ENCODE data around the gene FIGN.
A peak's percentile ranks its signal among the peaks of the same experiment; 100 is the strongest.

Gene FIGN

DNA sequence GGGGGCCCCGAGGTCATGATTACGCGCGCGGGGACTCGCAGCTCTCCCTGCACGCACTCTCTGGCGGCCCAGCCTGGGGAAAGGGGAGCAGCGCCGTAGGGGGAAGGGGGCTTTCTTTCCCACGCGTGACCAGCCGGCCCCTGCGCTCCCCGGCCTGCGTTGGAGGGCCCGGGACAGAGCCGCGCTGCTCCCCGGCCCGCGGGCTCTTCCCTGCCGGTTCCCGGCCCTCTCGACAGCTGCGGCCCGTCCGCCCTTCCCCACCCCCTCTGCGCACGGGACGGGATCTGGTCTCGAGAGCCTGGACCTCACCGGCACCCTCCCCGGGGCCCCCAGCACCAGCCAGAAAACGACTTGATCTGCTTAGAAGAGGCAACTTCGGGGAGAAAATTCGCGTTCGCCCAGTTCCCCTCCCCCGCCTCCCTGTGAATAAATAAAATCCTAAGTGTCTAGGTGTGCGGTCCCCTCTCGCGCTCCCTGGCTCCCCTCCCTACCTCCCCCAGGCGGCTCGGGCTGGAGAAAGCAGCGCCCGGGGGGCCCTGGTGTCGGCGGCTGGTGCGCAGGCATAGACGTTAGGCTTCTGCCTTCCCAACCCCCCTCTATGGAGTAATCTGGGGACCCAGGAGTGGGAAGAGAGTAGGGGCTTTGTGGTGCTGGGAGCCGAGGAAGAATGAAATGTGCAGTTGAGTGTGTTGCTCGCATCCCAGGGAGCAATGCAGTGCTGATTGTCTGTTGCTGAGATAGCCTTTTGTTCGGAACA lies 803 bp upstream of the FIGN start:
- H3K36me3 ChIP-seq (ENCODE audit: control insufficient read depth in 4 of 4, insufficient read depth in 4 of 4, low read length in 3 of 4): no peaks in the 10 kb centered on the region
- no peaks in the 10 kb centered on the region for H3K9me3 ChIP-seq (ENCODE audit: control extremely low read depth in 1 of 5, control insufficient read depth in 4 of 5, insufficient read depth in 2 of 5, low read depth in 1 of 5, low read length in 4 of 5)
- H3K27me3 ChIP-seq (replicated peaks in 2 of 5; ENCODE audit: control insufficient read depth in 4 of 5, insufficient read depth in 5 of 5, low read length in 4 of 5): peaks cover 17 to 73% (median 36%) of the 10 kb centered on the region in 5 experiments
- whole genome bisulfite sequencing (ENCODE audit: insufficient coverage): 2% methylated on average over 38 of the region's 54 CpGs
- H3K27ac ChIP-seq (ENCODE audit: insufficient read depth in 1 of 2, low read depth in 1 of 2, low read length in 2 of 2, poor library complexity in 1 of 2, severe bottlenecking in 2 of 2): no peak overlapping the region
- POLR2A ChIA-PET: no interaction called here
- DNase-seq: peak in 1 of 3 donors; percentile 29
- peaks cover 4 to 18% (median 9%) of the 10 kb centered on the region in 4 experiments for H3K4me1 ChIP-seq (ENCODE audit: control extremely low read depth in 1 of 4, control insufficient read depth in 4 of 4, insufficient read depth in 4 of 4, low read length in 3 of 4)
- H3K4me3 ChIP-seq (ENCODE audit: control insufficient read depth in 1 of 7, extremely low read depth in 1 of 7, insufficient read depth in 4 of 7, low read depth in 2 of 7, low read length in 6 of 7): peak overlapping the region; percentile 12 to 85 (median 59)
- CTCF ChIA-PET: no interaction called here

DNA sequence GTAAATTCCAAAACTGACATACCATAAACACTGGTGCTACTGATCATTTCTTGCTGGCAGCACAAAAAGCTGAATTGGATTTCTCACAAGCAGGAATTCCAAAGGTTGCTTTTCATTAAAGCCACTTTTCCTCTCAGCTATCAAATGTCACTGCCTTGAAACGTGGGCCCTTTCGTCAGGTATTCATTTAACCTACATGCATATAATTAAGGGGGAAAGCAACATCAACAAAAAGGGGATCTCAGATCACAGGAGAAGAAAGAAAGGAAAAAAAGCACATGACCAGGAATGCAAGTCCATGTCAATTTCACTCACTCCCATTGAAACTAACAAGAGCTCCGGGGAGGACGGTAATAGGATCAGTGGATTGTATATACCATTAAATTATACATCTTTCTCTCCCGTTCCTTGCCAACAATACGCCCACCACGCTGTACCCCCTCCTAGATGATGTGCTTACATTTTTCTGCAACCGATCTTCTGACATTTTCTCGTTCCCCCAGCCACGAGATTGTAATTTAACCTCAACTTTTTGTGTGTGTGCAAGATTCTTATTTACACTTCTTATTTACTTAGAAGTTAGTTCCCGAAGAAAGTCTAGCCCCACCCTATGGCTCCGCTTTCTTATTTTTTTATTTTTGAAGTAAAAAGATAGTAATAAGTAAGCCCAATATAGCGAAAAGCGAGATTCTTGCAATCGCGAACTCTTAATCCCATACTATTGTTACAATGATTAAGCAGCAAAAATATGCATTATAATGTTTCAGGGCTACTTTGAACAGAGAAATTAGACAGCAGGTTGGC lies 725 bp downstream of the FIGN start:
- Histone ChIP-seq H3K27me3 (replicated peaks in 2 of 5; ENCODE audit: control insufficient read depth in 4 of 5, insufficient read depth in 5 of 5, low read length in 4 of 5) (peaks cover 17 to 67% (median 34%) of the 10 kb centered on the region in 5 experiments), H3K27ac (ENCODE audit: insufficient read depth in 1 of 2, low read depth in 1 of 2, low read length in 2 of 2, poor library complexity in 1 of 2, severe bottlenecking in 2 of 2) (no peak overlapping the region), H3K4me1 (ENCODE audit: control extremely low read depth in 1 of 4, control insufficient read depth in 4 of 4, insufficient read depth in 4 of 4, low read length in 3 of 4) (peaks cover 4 to 18% (median 9%) of the 10 kb centered on the region in 4 experiments), H3K9me3 (ENCODE audit: control extremely low read depth in 1 of 5, control insufficient read depth in 4 of 5, insufficient read depth in 2 of 5, low read depth in 1 of 5, low read length in 4 of 5) (no peaks in the 10 kb centered on the region), H3K36me3 (ENCODE audit: control insufficient read depth in 4 of 4, insufficient read depth in 4 of 4, low read length in 3 of 4) (no peaks in the 10 kb centered on the region), H3K4me3 (ENCODE audit: control insufficient read depth in 1 of 7, extremely low read depth in 1 of 7, insufficient read depth in 4 of 7, low read depth in 2 of 7, low read length in 6 of 7) (peak overlapping the region in 4 of 7 experiments; percentile 47 to 85 (median 70))
- peak in 2 of 3 donors; percentile 16 to 17 for DNase-seq
- ChIA-PET POLR2A (no interaction called here), CTCF (no interaction called here)
- WGBS (ENCODE audit: insufficient coverage): 20% methylated on average over 1 of the region's 16 CpGs

GRCh38 chr2:163734401-163734800 lies 1.4 kb downstream of the FIGN start:
- WGBS (ENCODE audit: insufficient coverage): no CpG with 5 or more reads among the region's 2 CpGs
- peak overlapping the region in 2 of 7 experiments; percentile 81 to 85 for H3K4me3 ChIP-seq (ENCODE audit: control insufficient read depth in 1 of 7, extremely low read depth in 1 of 7, insufficient read depth in 4 of 7, low read depth in 2 of 7, low read length in 6 of 7)
- no peaks in the 10 kb centered on the region for H3K36me3 ChIP-seq (ENCODE audit: control insufficient read depth in 4 of 4, insufficient read depth in 4 of 4, low read length in 3 of 4)
- H3K27ac ChIP-seq (ENCODE audit: insufficient read depth in 1 of 2, low read depth in 1 of 2, low read length in 2 of 2, poor library complexity in 1 of 2, severe bottlenecking in 2 of 2): no peak overlapping the region
- CTCF ChIA-PET: no interaction called here
- POLR2A ChIA-PET: no interaction called here
- H3K9me3 ChIP-seq (ENCODE audit: control extremely low read depth in 1 of 5, control insufficient read depth in 4 of 5, insufficient read depth in 2 of 5, low read depth in 1 of 5, low read length in 4 of 5): no peaks in the 10 kb centered on the region
- no peak for DNase-seq
- H3K4me1 ChIP-seq (ENCODE audit: control extremely low read depth in 1 of 4, control insufficient read depth in 4 of 4, insufficient read depth in 4 of 4, low read length in 3 of 4): peaks cover 4 to 18% (median 9%) of the 10 kb centered on the region in 4 experiments
- H3K27me3 ChIP-seq (replicated peaks in 2 of 5; ENCODE audit: control insufficient read depth in 4 of 5, insufficient read depth in 5 of 5, low read length in 4 of 5): peaks cover 15 to 65% (median 34%) of the 10 kb centered on the region in 5 experiments

DNA sequence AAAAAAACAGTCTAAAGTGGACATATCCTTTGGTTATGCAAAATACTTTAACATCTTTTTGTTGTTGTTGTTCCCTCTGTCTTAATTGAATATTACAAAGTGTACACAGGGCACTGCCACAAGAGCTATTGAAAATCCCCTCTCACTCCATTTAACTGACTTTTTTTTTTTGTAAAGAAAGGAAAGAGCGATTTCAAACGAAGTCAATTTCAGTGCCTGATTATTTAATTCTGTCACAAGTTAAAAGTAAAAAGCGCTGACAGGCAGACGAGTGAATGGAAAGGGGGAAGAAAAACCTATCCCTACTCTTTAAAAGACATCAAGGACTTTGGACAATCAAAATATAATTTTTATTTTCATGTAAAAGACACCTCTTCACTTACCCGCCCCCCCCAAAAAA lies 1.9 kb downstream of the FIGN start:
- DNase-seq: no peak
- Histone ChIP-seq H3K9me3 (ENCODE audit: control extremely low read depth in 1 of 5, control insufficient read depth in 4 of 5, insufficient read depth in 2 of 5, low read depth in 1 of 5, low read length in 4 of 5) (no peaks in the 10 kb centered on the region), H3K27ac (ENCODE audit: insufficient read depth in 1 of 2, low read depth in 1 of 2, low read length in 2 of 2, poor library complexity in 1 of 2, severe bottlenecking in 2 of 2) (no peak overlapping the region), H3K4me1 (ENCODE audit: control extremely low read depth in 1 of 4, control insufficient read depth in 4 of 4, insufficient read depth in 4 of 4, low read length in 3 of 4) (peaks cover 4 to 18% (median 9%) of the 10 kb centered on the region in 4 experiments), H3K27me3 (replicated peaks in 2 of 5; ENCODE audit: control insufficient read depth in 4 of 5, insufficient read depth in 5 of 5, low read length in 4 of 5) (peaks cover 14 to 63% (median 30%) of the 10 kb centered on the region in 5 experiments), H3K36me3 (ENCODE audit: control insufficient read depth in 4 of 4, insufficient read depth in 4 of 4, low read length in 3 of 4) (no peaks in the 10 kb centered on the region), H3K4me3 (ENCODE audit: control insufficient read depth in 1 of 7, extremely low read depth in 1 of 7, insufficient read depth in 4 of 7, low read depth in 2 of 7, low read length in 6 of 7) (peak overlapping the region in 2 of 7 experiments; percentile 48 to 81)
- WGBS (ENCODE audit: insufficient coverage): no CpG with 5 or more reads among the region's 5 CpGs
- ChIA-PET POLR2A (no interaction called here), CTCF (no interaction called here)

- Histone ChIP-seq H3K36me3 (ENCODE audit: control insufficient read depth in 4 of 4, insufficient read depth in 4 of 4, low read length in 3 of 4) (no peaks in the 10 kb centered on the region), H3K4me1 (ENCODE audit: control extremely low read depth in 1 of 4, control insufficient read depth in 4 of 4, insufficient read depth in 4 of 4, low read length in 3 of 4) (peaks cover 4 to 18% (median 9%) of the 10 kb centered on the region in 4 experiments), H3K27ac (ENCODE audit: insufficient read depth in 1 of 2, low read depth in 1 of 2, low read length in 2 of 2, poor library complexity in 1 of 2, severe bottlenecking in 2 of 2) (no peak overlapping the region), H3K9me3 (ENCODE audit: control extremely low read depth in 1 of 5, control insufficient read depth in 4 of 5, insufficient read depth in 2 of 5, low read depth in 1 of 5, low read length in 4 of 5) (no peaks in the 10 kb centered on the region), H3K4me3 (ENCODE audit: control insufficient read depth in 1 of 7, extremely low read depth in 1 of 7, insufficient read depth in 4 of 7, low read depth in 2 of 7, low read length in 6 of 7) (peak overlapping the region in 2 of 7 experiments; percentile 48 to 81), H3K27me3 (replicated peaks in 2 of 5; ENCODE audit: control insufficient read depth in 4 of 5, insufficient read depth in 5 of 5, low read length in 4 of 5) (peaks cover 14 to 60% (median 28%) of the 10 kb centered on the region in 5 experiments)
- CTCF ChIA-PET: no interaction called here
- no peak for DNase-seq
- POLR2A ChIA-PET: no interaction called here
- 75% methylated on average over 10 of the region's 15 CpGs for WGBS (ENCODE audit: insufficient coverage)
These were observed 2.4 kb downstream of the FIGN start for GRCh38 chr2:163733301-163733938.

DNA sequence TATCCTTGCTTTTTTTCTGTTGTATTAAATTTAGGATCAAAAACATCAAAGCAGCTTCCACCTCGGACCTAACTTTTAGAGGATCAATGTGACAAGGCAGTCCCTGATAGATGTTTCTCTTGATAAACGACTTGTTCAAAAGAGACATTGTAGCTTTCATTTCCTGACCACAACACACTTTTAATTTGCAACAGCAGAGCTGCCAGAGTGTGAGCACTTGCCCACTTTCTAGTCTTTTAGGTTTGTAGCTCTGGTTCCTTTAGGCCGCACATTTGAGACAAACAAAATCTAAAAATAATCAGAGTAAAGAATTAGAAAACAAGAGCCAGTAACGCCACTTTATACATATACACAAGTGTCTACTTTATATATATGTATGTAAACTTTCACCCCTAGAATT lies 3.1 kb downstream of the FIGN start:
- 67% methylated on average over 3 of the region's 4 CpGs for whole genome bisulfite sequencing (ENCODE audit: insufficient coverage)
- CTCF ChIA-PET: interaction anchor here (0.6 kb wide), 1 partner anchor 393 kb away, joined by 3 read pairs; no protein-coding TSS in a partner anchor
- no peak for DNase-seq
- Histone ChIP-seq H3K9me3 (ENCODE audit: control extremely low read depth in 1 of 5, control insufficient read depth in 4 of 5, insufficient read depth in 2 of 5, low read depth in 1 of 5, low read length in 4 of 5) (no peaks in the 10 kb centered on the region), H3K27ac (ENCODE audit: insufficient read depth in 1 of 2, low read depth in 1 of 2, low read length in 2 of 2, poor library complexity in 1 of 2, severe bottlenecking in 2 of 2) (no peak overlapping the region), H3K27me3 (replicated peaks in 2 of 5; ENCODE audit: control insufficient read depth in 4 of 5, insufficient read depth in 5 of 5, low read length in 4 of 5) (peaks cover 14 to 53% (median 29%) of the 10 kb centered on the region in 5 experiments), H3K4me1 (ENCODE audit: control extremely low read depth in 1 of 4, control insufficient read depth in 4 of 4, insufficient read depth in 4 of 4, low read length in 3 of 4) (peaks cover 4 to 18% (median 9%) of the 10 kb centered on the region in 4 experiments), H3K4me3 (ENCODE audit: control insufficient read depth in 1 of 7, extremely low read depth in 1 of 7, insufficient read depth in 4 of 7, low read depth in 2 of 7, low read length in 6 of 7) (peak overlapping the region in 1 of 7 experiments; percentile 81), H3K36me3 (ENCODE audit: control insufficient read depth in 4 of 4, insufficient read depth in 4 of 4, low read length in 3 of 4) (no peaks in the 10 kb centered on the region)
- POLR2A ChIA-PET: no interaction called here
